Parathyroid adenoma (tissue), 2 donors: ENCODE data around the gene HAND1.

Source experiments
- H2AFZ ChIP-seq: fragments of 300-600 bp; sonication (generic); one replicate; pipeline ENCODE4 v1.7.0; 2017; ENCODE audit warnings: antibody characterized with exemption, mild to moderate bottlenecking
- H3K27ac ChIP-seq: fragments of 300-600 bp; sonication (generic); one replicate; pipeline ENCODE4 v1.7.0; 2017
- H3K27me3 ChIP-seq: fragments of 300-600 bp; sonication (generic); one replicate; pipeline ENCODE4 v1.7.0; 2017; ENCODE audit warnings: low read length; ENCODE audit not compliant: control insufficient read depth, insufficient read depth
- H3K36me3 ChIP-seq: fragments of 300-600 bp; sonication (generic); one replicate; pipeline ENCODE4 v1.7.0; 2017; ENCODE audit warnings: low read length; ENCODE audit not compliant: control insufficient read depth, insufficient read depth
- H3K4me1 ChIP-seq: fragments of 300-600 bp; sonication (generic); one replicate; pipeline ENCODE4 v1.7.0; 2017; ENCODE audit warnings: control low read depth
- H3K4me2 ChIP-seq: fragments of 300-600 bp; sonication (generic); one replicate; pipeline ENCODE4 v1.7.0; 2017; ENCODE audit warnings: low read length
- H3K4me3 ChIP-seq: fragments of 300-600 bp; sonication (generic); one replicate; pipeline ENCODE4 v1.7.0; 2017; ENCODE audit warnings: low read depth, low read length
- H3K79me2 ChIP-seq: fragments of 300-600 bp; sonication (generic); one replicate; pipeline ENCODE4 v1.7.0; 2017; ENCODE audit warnings: control low read depth
- H3K9ac ChIP-seq: fragments of 300-600 bp; sonication (generic); one replicate; pipeline ENCODE4 v1.7.0; 2017; ENCODE audit warnings: mild to moderate bottlenecking
- H3K9me3 ChIP-seq: fragments of 300-600 bp; sonication (generic); one replicate; pipeline ENCODE4 v1.7.0; 2017; ENCODE audit warnings: low read length; ENCODE audit not compliant: control insufficient read depth
- TF ChIP-seq, protein P1 (sequence below): fragments of 300-600 bp; sonication (generic); IDR thresholded peaks from one replicate; pipeline ENCODE4 v1.7.0; 2017; ENCODE audit warnings: antibody characterized with exemption, mild to moderate bottlenecking
- donor health status: primary hyperparathyroidism.

The HAND1 gene

DNA sequence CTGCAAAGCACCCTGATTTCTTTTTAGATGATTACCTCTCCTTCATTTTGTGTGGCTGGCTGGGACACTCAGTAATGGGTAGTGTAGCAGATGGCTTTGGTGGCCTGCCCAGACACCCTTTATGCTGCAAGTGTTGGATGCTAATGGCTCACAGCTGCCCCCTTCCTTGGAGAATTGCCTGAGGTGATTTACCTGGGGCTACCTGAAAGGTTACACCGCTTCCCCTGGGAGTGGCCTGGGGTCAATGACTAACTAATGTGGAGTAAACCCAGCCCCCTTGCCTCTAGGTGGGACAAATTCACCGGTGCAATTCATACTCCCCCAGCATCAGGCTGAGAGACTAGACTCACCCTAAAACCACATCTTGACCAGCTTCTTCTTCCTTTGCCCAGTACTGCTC, 23.5 kb upstream of the HAND1 start:
- no peaks in the 10 kb centered on the region for H3K9me3 ChIP-seq
- H3K36me3 ChIP-seq: no peaks in the 10 kb centered on the region
- TF ChIP-seq, protein P1, sequence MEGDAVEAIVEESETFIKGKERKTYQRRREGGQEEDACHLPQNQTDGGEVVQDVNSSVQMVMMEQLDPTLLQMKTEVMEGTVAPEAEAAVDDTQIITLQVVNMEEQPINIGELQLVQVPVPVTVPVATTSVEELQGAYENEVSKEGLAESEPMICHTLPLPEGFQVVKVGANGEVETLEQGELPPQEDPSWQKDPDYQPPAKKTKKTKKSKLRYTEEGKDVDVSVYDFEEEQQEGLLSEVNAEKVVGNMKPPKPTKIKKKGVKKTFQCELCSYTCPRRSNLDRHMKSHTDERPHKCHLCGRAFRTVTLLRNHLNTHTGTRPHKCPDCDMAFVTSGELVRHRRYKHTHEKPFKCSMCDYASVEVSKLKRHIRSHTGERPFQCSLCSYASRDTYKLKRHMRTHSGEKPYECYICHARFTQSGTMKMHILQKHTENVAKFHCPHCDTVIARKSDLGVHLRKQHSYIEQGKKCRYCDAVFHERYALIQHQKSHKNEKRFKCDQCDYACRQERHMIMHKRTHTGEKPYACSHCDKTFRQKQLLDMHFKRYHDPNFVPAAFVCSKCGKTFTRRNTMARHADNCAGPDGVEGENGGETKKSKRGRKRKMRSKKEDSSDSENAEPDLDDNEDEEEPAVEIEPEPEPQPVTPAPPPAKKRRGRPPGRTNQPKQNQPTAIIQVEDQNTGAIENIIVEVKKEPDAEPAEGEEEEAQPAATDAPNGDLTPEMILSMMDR: no peak
- H3K4me2 ChIP-seq: no peak overlapping the region
- H3K9ac ChIP-seq: no peak overlapping the region
- no peaks in the 10 kb centered on the region for H3K79me2 ChIP-seq
- H2AFZ ChIP-seq: no peak overlapping the region
- H3K4me3 ChIP-seq: no peak overlapping the region
- no peaks in the 10 kb centered on the region for H3K27me3 ChIP-seq
- H3K4me1 ChIP-seq: no peaks in the 10 kb centered on the region
- H3K27ac ChIP-seq: no peak overlapping the region

DNA sequence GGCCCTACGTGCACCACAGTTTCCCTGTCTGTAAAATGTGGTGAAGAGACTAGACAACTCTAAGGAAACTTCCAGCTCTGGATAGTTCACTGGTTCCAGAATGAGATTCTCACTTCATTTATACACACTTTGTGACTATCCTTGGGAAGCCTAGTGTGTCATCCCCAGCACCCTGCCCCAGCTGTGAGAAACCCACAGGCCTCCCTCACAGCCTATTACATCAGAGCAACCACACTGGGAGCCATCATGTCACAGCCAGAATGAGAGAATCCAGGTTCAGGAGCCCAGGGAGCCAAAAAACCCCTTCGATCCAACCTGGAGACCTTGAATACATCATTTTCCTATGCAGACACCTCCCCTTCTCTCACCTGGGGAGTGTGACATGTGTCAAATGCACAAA, 21.0 kb upstream of the HAND1 start:
- H3K27ac ChIP-seq: no peak overlapping the region
- H2AFZ ChIP-seq: no peak overlapping the region
- TF ChIP-seq, protein P1: no peak

DNA sequence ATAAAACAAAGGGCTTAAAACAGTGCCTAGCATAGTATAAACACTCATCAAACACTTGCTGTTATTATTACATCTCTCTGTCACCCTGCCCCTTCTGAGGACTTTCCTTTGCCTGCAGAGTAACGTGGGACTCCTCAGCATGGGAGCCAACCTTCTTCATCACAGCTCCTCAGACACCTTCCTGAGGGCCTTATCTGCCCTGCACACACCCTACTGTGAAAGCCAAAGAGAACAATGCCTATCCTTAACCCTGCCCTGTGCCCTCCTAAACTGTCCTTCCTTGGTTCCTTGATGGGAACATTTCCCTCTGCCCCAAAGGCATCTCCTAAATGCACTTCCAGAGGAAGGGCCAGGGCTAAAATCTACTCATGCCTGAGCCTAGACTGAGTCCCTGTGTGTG, 20.6 kb upstream of the HAND1 start:
- no peaks in the 10 kb centered on the region for H3K36me3 ChIP-seq
- no peaks in the 10 kb centered on the region for H3K9me3 ChIP-seq
- H3K4me2 ChIP-seq: no peak overlapping the region
- no peaks in the 10 kb centered on the region for H3K4me1 ChIP-seq
- no peak overlapping the region for H3K9ac ChIP-seq
- TF ChIP-seq, protein P1: no peak
- no peaks in the 10 kb centered on the region for H3K27me3 ChIP-seq
- no peaks in the 10 kb centered on the region for H3K79me2 ChIP-seq
- no peak overlapping the region for H3K4me3 ChIP-seq
- H3K27ac ChIP-seq: no peak overlapping the region
- no peak overlapping the region for H2AFZ ChIP-seq

More for the DNA sequence above, 21.0 kb upstream of the HAND1 start:
- Histone ChIP-seq H3K4me3 (no peak overlapping the region), H3K9me3 (no peaks in the 10 kb centered on the region), H3K4me2 (no peak overlapping the region), H3K36me3 (no peaks in the 10 kb centered on the region), H3K9ac (no peak overlapping the region), H3K27me3 (no peaks in the 10 kb centered on the region), H3K4me1 (no peaks in the 10 kb centered on the region), H3K79me2 (no peaks in the 10 kb centered on the region)

DNA sequence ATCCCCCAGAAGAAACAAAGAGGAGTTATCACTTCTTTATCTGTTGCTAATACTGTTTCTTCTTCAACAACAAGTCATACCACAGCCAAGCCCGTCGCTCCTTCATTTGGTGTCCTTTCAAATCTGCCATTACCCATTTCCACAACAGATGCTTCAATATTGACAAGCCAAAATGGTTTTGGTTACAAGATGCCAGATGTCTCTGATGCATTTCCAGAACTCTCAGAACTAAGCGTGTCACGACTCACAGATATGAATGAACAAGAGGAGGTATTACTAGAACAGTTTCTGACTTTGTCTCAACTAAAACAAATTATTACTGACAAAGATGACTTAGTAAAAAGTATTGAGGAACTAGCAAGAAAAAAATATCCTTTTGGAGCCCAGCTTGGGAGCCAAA, 16.0 kb upstream of the HAND1 start:
- Histone ChIP-seq H3K4me3 (no peak overlapping the region), H3K27me3 (no peaks in the 10 kb centered on the region), H3K27ac (no peak overlapping the region), H3K9ac (no peak overlapping the region), H3K79me2 (no peaks in the 10 kb centered on the region), H3K36me3 (no peaks in the 10 kb centered on the region), H3K4me2 (no peak overlapping the region), H2AFZ (no peak overlapping the region), H3K9me3 (no peaks in the 10 kb centered on the region), H3K4me1 (no peaks in the 10 kb centered on the region)
- TF ChIP-seq, protein P1: no peak

DNA sequence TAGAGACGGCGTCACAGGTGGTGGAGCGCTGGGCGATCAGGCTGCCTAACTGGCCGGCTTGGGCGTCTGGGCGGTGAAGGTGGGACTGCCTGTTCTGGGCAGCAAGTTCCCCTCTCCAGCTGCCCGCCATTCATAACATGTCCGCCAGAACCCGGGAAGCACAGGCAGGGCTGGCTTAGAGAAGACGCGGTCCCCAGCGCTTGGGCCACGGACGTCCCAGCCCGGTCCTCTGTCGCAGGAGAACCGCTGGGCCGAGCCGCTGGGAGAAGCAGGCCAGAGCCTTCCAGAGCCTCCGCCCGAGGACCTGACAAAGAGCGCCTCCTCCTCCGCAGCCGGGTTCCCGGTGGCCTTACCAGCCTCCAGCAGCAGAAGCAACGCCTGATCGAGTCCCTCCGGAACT, 15.2 kb upstream of the HAND1 start:
- H3K27me3 ChIP-seq: peaks cover 3% of the 10 kb centered on the region
- TF ChIP-seq, protein P1: no peak
- no peaks in the 10 kb centered on the region for H3K79me2 ChIP-seq
- no peak overlapping the region for H3K4me3 ChIP-seq
- H2AFZ ChIP-seq: no peak overlapping the region
- no peak overlapping the region for H3K4me2 ChIP-seq
- no peak overlapping the region for H3K9ac ChIP-seq
- no peaks in the 10 kb centered on the region for H3K4me1 ChIP-seq
- no peak overlapping the region for H3K27ac ChIP-seq
- H3K36me3 ChIP-seq: no peaks in the 10 kb centered on the region
- no peaks in the 10 kb centered on the region for H3K9me3 ChIP-seq
